ENCODE data around the gene TMEM143.

The TMEM143 gene

DNA sequence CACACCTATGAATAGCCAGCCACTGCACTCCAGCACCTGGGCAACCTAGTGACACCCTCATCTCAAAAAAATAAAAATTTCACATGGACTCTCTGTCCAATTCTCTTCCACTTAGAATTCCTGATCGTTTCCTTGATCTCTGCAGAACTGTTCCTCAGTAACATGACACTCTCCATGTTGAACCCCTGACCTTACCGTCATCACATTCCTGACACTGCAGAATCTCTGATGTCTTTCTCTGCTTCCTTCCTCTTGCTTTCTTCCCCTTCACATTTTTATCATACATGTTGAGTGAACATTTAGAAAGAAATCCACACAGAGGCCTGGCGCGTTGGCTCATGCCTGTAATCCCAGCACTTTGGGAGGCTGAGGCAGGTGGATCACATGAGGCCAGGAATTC lies 78.8 kb downstream of the TMEM143 start:
- TF ChIP-seq, protein P1, sequence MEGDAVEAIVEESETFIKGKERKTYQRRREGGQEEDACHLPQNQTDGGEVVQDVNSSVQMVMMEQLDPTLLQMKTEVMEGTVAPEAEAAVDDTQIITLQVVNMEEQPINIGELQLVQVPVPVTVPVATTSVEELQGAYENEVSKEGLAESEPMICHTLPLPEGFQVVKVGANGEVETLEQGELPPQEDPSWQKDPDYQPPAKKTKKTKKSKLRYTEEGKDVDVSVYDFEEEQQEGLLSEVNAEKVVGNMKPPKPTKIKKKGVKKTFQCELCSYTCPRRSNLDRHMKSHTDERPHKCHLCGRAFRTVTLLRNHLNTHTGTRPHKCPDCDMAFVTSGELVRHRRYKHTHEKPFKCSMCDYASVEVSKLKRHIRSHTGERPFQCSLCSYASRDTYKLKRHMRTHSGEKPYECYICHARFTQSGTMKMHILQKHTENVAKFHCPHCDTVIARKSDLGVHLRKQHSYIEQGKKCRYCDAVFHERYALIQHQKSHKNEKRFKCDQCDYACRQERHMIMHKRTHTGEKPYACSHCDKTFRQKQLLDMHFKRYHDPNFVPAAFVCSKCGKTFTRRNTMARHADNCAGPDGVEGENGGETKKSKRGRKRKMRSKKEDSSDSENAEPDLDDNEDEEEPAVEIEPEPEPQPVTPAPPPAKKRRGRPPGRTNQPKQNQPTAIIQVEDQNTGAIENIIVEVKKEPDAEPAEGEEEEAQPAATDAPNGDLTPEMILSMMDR (IDR thresholded peaks at IDR 0.05; ENCODE audit: insufficient read depth, low read depth, low read length, missing control alignments), result no peak
- H3K4me3 ChIP-seq (ENCODE audit: low read depth, low read length), result no peak overlapping the region
- no peak for DNase-seq (ENCODE audit: low read depth)

DNA sequence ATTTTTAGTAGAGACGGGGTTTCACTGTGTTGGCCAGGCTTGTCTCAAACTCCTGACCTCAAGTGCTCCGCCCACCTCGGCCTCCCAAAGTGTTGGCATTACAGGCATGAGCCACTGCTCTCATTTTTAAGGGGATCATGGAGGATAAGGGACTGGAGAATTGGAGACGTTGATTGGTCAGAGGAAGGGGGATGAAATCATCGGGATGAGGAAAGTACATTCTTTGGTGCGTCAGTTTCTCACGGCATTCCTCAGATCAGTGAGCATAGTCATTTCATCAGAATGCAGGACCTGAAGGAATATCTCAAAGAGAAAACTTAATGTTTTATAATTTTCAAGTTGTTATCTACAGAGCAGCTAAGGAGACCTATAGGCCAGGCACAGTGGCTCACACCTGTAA lies 79.8 kb downstream of the TMEM143 start:
- TF ChIP-seq, protein P1 (IDR thresholded peaks at IDR 0.05; ENCODE audit: insufficient read depth, low read depth, low read length, missing control alignments), result no peak
- H3K4me3 ChIP-seq (ENCODE audit: low read depth, low read length), result no peak overlapping the region
- DNase-seq (ENCODE audit: low read depth), result no peak

All from GM12865 (cell line).